Measurements from ENCODE around the gene WHAMM.

The WHAMM gene

GRCh38 chr15:82778755-82779154 lies 30.7 kb upstream of the WHAMM start:
- no peaks in the 10 kb centered on the region for H3K4me1 ChIP-seq (ENCODE audit: insufficient read depth, poor library complexity, severe bottlenecking)
- no peak for TF ChIP-seq CTCF (IDR thresholded peaks at IDR 0.05; ENCODE audit: poor library complexity, severe bottlenecking)
- H3K27ac ChIP-seq (ENCODE audit: poor library complexity, severe bottlenecking) = no peak overlapping the region
- ATAC-seq (ENCODE audit: low read depth) (no peak), DNase-seq (ENCODE audit: low spot score) (no peak)
- no peaks in the 10 kb centered on the region for H3K27me3 ChIP-seq (ENCODE audit: insufficient read depth, poor library complexity, severe bottlenecking)
- H3K9me3 ChIP-seq (ENCODE audit: severe bottlenecking) = no peaks in the 10 kb centered on the region
- H3K36me3 ChIP-seq (ENCODE audit: low read depth) = no peaks in the 10 kb centered on the region
- H3K4me3 ChIP-seq (ENCODE audit: severe bottlenecking) = no peak overlapping the region

DNA sequence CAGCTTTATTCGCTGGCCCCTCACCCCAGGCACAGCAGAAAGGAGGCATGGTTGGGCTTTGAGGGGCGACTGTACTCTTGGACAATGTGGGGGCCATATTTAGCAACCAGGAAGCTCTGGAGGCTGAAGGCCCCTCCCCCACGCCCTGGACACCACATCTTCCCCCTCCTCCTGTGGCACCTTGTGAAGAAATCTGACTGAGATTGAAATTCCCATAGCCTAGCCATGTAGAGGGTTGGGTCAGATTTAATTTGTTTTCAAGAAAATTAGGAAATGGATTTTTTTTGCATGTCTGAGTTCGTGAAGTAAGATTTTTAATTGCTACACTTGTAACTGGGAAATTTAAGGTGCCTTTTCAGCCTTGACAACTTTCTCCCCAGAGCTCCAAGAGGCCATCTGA lies 28.1 kb upstream of the WHAMM start:
- no peak for DNase-seq (ENCODE audit: low spot score)
- TF ChIP-seq CTCF (IDR thresholded peaks at IDR 0.05; ENCODE audit: poor library complexity, severe bottlenecking) = no peak
- ATAC-seq (ENCODE audit: low read depth) = no peak
- H3K9me3 ChIP-seq (ENCODE audit: severe bottlenecking) = no peaks in the 10 kb centered on the region
- no peaks in the 10 kb centered on the region for H3K36me3 ChIP-seq (ENCODE audit: low read depth)
- no peaks in the 10 kb centered on the region for H3K27me3 ChIP-seq (ENCODE audit: insufficient read depth, poor library complexity, severe bottlenecking)
- no peak overlapping the region for H3K4me3 ChIP-seq (ENCODE audit: severe bottlenecking)
- no peaks in the 10 kb centered on the region for H3K4me1 ChIP-seq (ENCODE audit: insufficient read depth, poor library complexity, severe bottlenecking)
- no peak overlapping the region for H3K27ac ChIP-seq (ENCODE audit: poor library complexity, severe bottlenecking)

DNA sequence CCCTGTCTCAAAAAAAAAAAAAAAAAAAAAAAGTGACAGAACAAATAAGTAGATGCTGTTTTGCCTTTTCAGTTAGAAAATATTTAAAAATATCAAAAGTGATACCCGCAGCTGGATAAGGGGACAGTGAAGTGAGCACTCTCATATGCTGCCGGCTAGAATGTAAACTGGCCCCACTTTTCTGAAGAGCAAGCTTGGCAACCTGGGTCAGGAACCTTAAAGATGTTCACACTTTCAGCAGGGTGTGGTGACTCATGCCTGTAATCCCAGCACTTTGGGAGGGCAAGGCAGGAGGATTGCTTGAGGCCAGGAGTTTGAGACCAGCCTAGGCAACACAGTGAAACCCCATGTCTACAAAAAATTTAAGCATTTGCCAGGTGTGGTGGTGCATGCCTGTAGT lies 20.9 kb upstream of the WHAMM start:
- Histone ChIP-seq H3K9me3 (ENCODE audit: severe bottlenecking) (no peaks in the 10 kb centered on the region), H3K27me3 (ENCODE audit: insufficient read depth, poor library complexity, severe bottlenecking) (no peaks in the 10 kb centered on the region), H3K27ac (ENCODE audit: poor library complexity, severe bottlenecking) (no peak overlapping the region), H3K36me3 (ENCODE audit: low read depth) (no peaks in the 10 kb centered on the region), H3K4me3 (ENCODE audit: severe bottlenecking) (no peak overlapping the region), H3K4me1 (ENCODE audit: insufficient read depth, poor library complexity, severe bottlenecking) (peaks cover 4% of the 10 kb centered on the region)
- no peak for TF ChIP-seq CTCF (IDR thresholded peaks at IDR 0.05; ENCODE audit: poor library complexity, severe bottlenecking)
- DNase-seq (ENCODE audit: low spot score) = no peak
- no peak for ATAC-seq (ENCODE audit: low read depth)

GRCh38 chr15:82789491-82789890 lies 19.9 kb upstream of the WHAMM start:
- Histone ChIP-seq H3K4me1 (ENCODE audit: insufficient read depth, poor library complexity, severe bottlenecking) (peaks cover 4% of the 10 kb centered on the region), H3K4me3 (ENCODE audit: severe bottlenecking) (no peak overlapping the region), H3K9me3 (ENCODE audit: severe bottlenecking) (no peaks in the 10 kb centered on the region), H3K36me3 (ENCODE audit: low read depth) (no peaks in the 10 kb centered on the region), H3K27me3 (ENCODE audit: insufficient read depth, poor library complexity, severe bottlenecking) (no peaks in the 10 kb centered on the region), H3K27ac (ENCODE audit: poor library complexity, severe bottlenecking) (no peak overlapping the region)
- ATAC-seq (ENCODE audit: low read depth) (no peak), DNase-seq (ENCODE audit: low spot score) (no peak)
- TF ChIP-seq CTCF (IDR thresholded peaks at IDR 0.05; ENCODE audit: poor library complexity, severe bottlenecking) = no peak

DNA sequence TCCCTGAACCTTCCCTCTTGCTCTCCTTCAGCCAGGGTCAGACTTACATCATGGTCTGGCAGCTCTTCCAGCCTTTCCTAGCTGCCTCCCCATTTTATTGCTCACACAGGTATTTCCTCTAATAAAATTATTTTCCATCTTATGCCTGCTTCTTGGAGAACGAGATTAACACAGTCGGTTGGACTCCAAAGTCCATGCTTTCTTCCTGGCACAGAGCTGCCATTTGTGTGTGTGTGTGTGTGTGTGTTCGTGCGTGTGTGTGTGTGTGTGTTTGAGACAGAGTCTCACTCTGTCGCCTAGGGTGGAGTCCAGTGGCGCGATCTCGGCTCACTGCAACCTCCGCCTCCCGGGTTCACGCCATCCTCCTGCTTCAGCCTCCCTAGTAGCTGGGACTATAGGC lies 19.1 kb upstream of the WHAMM start:
- Histone ChIP-seq H3K4me3 (ENCODE audit: severe bottlenecking) (no peak overlapping the region), H3K9me3 (ENCODE audit: severe bottlenecking) (no peaks in the 10 kb centered on the region), H3K27ac (ENCODE audit: poor library complexity, severe bottlenecking) (no peak overlapping the region), H3K36me3 (ENCODE audit: low read depth) (no peaks in the 10 kb centered on the region), H3K27me3 (ENCODE audit: insufficient read depth, poor library complexity, severe bottlenecking) (no peaks in the 10 kb centered on the region), H3K4me1 (ENCODE audit: insufficient read depth, poor library complexity, severe bottlenecking) (peaks cover 4% of the 10 kb centered on the region)
- no peak; the same call in 2 of the 3 replicates for ATAC-seq (ENCODE audit: low read depth)
- TF ChIP-seq CTCF (IDR thresholded peaks at IDR 0.05; ENCODE audit: poor library complexity, severe bottlenecking) = no peak
- no peak for DNase-seq (ENCODE audit: low spot score)
